Measurements from ENCODE around the gene CASP8.
A peak's percentile ranks its signal among the peaks of the same experiment; 100 is the strongest.
"Not testable (repeated sequence)": the region's sequence is repeated elsewhere in the genome, so short reads cannot be mapped to it uniquely, and the experiment has no call there.

Gene CASP8

GRCh38 chr2:201275990-201276389 lies 15.7 kb downstream of the CASP8 start:
- H3K36me3 ChIP-seq (replicated peaks): peaks cover 17% of the 10 kb centered on the region
- peak; percentile 25 for TF ChIP-seq CTCF (IDR thresholded peaks at IDR 0.05; ENCODE audit: low read depth, low read length, missing control alignments)
- H3K27ac ChIP-seq: no peak overlapping the region
- in situ Hi-C loops (cut with HindIII; ENCODE audit: low pct_ligation_motif_present, low sequenced_read_pairs): no loop called here
- no peak overlapping the region for H3K4me3 ChIP-seq (ENCODE audit: low read depth, low read length)
- no peak for DNase-seq
- H3K27me3 ChIP-seq (replicated peaks): no peaks in the 10 kb centered on the region

- in situ Hi-C loops (cut with HindIII; ENCODE audit: low pct_ligation_motif_present, low sequenced_read_pairs): no loop called here
- no peak overlapping the region for H3K27ac ChIP-seq
- no peaks in the 10 kb centered on the region for H3K27me3 ChIP-seq (replicated peaks)
- no peak for TF ChIP-seq CTCF (IDR thresholded peaks at IDR 0.05; ENCODE audit: low read depth, low read length, missing control alignments)
- no peak overlapping the region for H3K4me3 ChIP-seq (ENCODE audit: low read depth, low read length)
- no peak for DNase-seq
- H3K36me3 ChIP-seq (replicated peaks): peaks cover 17% of the 10 kb centered on the region
Observed at GRCh38 chr2:201276511-201276910, 16.2 kb downstream of the CASP8 start.

GRCh38 chr2:201279079-201279478 lies 18.7 kb downstream of the CASP8 start:
- no peaks in the 10 kb centered on the region for H3K27me3 ChIP-seq (replicated peaks)
- DNase-seq: no peak
- in situ Hi-C loops (cut with HindIII; ENCODE audit: low pct_ligation_motif_present, low sequenced_read_pairs): no loop called here
- H3K36me3 ChIP-seq (replicated peaks): peaks cover 15% of the 10 kb centered on the region
- no peak overlapping the region for H3K4me3 ChIP-seq (ENCODE audit: low read depth, low read length)
- no peak overlapping the region for H3K27ac ChIP-seq
- TF ChIP-seq CTCF (IDR thresholded peaks at IDR 0.05; ENCODE audit: low read depth, low read length, missing control alignments): no peak

DNA sequence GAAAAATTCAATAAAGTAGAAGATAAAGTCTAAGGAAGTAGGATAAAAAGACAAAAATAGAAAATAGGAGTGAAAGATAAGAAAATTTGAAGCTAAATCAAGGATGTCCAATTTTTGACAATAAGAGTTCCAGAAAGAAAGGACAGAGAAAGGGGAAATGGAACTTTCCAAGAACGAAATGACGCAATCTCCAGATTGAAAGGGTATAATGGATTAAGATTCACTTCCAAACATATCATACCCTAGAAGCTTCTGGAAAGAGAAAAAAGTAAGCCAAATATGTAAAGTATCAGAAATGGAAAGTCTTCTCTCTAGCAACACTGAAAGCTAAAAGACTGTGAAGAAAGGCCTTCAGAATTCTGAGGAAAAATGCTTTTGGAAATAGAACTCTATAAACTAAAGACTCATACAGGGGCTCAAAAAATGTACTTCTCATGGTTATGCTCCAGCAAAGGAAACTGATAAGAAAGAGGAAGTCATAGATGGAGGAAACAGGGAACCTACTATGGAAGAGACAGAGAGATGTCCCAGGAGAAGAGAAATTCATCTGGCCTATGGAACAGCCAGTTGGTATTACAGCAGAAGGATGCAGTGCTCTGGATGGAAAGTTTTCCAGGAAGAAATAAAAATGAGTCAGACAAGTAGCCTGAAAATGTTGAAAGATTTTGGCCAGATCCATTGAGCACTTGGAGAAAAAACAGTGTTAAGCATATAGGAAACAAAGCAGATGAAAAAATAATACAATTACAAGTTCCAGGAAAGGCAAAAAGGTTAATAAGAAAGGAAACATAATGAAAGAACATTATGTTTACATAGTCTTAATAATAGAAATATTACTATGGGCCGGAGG lies 20.1 kb downstream of the CASP8 start:
- H3K4me3 ChIP-seq (ENCODE audit: low read depth, low read length): no peak overlapping the region
- DNase-seq: no peak
- TF ChIP-seq CTCF (IDR thresholded peaks at IDR 0.05; ENCODE audit: low read depth, low read length, missing control alignments): no peak
- H3K27me3 ChIP-seq (replicated peaks): no peaks in the 10 kb centered on the region
- H3K27ac ChIP-seq: no peak overlapping the region
- peaks cover 15% of the 10 kb centered on the region for H3K36me3 ChIP-seq (replicated peaks)
- in situ Hi-C loops (cut with HindIII; ENCODE audit: low pct_ligation_motif_present, low sequenced_read_pairs): no loop called here

GRCh38 chr2:201285499-201285898 lies 25.2 kb downstream of the CASP8 start:
- H3K36me3 ChIP-seq (replicated peaks): peaks cover 26% of the 10 kb centered on the region
- no peak for TF ChIP-seq CTCF (IDR thresholded peaks at IDR 0.05; ENCODE audit: low read depth, low read length, missing control alignments)
- H3K27ac ChIP-seq: no peak overlapping the region
- H3K27me3 ChIP-seq (replicated peaks): no peaks in the 10 kb centered on the region
- DNase-seq: no peak
- H3K4me3 ChIP-seq (ENCODE audit: low read depth, low read length): no peak overlapping the region
- in situ Hi-C loops (cut with HindIII; ENCODE audit: low pct_ligation_motif_present, low sequenced_read_pairs): no loop called here

DNA sequence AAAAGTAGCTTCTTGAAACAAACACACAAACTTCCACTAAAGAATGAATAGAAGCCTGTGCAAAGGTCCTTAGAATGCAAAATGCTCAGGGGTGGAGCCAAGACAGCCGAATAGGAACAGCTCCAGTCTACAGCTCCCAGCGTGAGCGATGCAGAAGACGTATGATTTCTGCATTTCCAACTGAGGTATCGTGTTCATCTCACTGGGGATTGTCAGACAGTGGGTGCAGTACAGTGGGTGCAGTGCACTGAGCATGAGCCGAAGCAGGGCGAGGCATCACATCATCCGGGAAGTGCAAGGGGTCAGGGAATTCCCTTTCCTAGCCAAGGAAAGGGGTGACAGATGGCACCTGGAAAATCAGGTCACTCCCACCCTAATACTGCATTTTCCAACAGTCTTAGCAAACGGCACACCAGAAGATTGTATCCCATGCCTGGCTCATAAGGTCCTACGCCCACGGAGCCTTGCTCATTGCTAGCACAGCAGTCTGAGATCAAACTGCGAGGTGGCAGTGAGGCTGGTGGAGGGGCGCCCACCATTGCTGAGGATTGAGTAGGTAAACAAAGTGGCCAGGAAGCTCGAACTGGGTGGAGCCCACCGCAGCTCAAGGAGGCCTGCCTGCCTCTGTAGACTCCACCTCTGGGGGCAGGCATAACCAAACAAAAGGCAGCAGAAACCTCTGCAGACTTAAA lies 30.3 kb downstream of the CASP8 start:
- H3K27ac ChIP-seq; in situ Hi-C loops (cut with HindIII; ENCODE audit: low pct_ligation_motif_present, low sequenced_read_pairs); H3K27me3 ChIP-seq (replicated peaks); DNase-seq; H3K4me3 ChIP-seq (ENCODE audit: low read depth, low read length): not testable (repeated sequence)
- H3K36me3 ChIP-seq (replicated peaks): peaks cover 22% of the 10 kb centered on the region

All from brain microvascular endothelial cell (primary cell).